NCI-H345 treated with DMSO at 0.1 percent for 48 hours (cell line): ENCODE measurements around the gene CRYGN.

Experiments
- DNase-seq: peaks from one replicate; lab custom pipeline; 2025; ENCODE audit not compliant: unreplicated experiment; lab: John Stamatoyannopoulos, UW

Gene CRYGN

GRCh38 chr7:151427705-151428377 lies 12.1 kb downstream of the CRYGN start:
- DNase-seq, result no peak

GRCh38 chr7:151426904-151427704 lies 12.8 kb downstream of the CRYGN start:
- no peak for DNase-seq

DNA sequence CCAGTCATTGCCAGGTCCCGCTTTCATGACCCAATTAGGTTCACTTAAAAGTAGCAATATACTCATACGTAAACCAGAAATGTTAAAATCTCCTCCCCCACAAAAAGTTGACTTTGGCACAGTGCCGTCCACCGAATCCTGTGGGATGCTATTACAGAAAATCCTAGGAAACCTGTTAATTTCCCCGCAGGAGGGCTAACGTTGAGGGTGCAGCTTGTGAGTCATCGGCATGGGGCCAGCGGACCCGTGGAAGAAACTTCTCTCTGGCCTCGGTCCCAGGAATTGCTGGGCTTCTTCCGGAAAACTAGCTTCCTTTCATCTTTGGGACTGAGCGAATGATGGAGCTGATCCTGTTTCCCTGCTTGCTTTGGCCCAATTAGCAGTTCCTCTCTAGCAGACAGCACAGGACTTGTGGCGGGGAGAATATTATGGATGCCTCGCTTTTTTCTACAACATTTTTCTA lies 13.5 kb downstream of the CRYGN start:
- no peak for DNase-seq

GRCh38 chr7:151425670-151426440 lies 14.1 kb downstream of the CRYGN start:
- DNase-seq, result no peak

GRCh38 chr7:151424799-151425198 lies 15.1 kb downstream of the CRYGN start:
- no peak for DNase-seq

GRCh38 chr7:151423936-151424335 lies 16.0 kb downstream of the CRYGN start:
- no peak for DNase-seq

DNA sequence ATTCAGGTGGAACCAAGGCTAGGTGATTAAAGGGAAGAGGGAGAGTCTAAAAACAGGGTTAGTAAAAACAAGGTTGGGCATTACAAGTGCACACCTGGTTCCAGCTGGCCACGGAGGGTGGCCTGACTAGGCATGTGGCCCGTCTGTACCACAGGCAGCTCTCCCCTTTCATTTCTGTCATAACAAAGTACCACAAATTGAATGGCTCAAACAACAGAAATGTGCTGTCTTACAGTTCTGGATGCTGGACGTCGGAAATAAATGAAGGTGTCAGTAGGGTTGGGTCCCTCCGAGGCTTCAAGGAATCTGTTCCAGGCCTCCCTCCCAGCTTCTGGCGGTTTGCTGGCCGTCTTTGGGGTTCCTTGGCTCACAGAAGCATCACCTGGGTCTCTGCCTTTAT lies 16.7 kb downstream of the CRYGN start:
- DNase-seq, result no peak

DNA sequence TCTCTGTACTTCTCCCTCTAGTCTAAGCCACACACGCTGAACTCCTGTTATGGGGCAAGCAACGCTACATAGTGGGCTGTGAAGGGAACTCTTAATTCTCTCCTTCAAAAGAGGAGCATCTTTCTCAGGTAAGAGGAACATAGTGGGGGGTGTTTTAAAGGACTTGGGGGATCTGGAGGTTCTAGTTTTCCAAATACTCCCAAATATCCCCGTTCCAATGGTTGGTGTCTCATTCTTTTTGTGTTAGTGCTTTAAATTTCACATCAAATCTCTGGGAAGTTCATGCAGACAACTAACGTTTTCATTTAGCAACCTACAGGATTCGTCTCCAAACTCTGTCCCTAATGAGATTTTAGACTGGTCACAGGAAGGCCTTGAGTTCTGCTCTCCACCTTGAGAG lies 17.7 kb downstream of the CRYGN start:
- DNase-seq, result no peak

DNA sequence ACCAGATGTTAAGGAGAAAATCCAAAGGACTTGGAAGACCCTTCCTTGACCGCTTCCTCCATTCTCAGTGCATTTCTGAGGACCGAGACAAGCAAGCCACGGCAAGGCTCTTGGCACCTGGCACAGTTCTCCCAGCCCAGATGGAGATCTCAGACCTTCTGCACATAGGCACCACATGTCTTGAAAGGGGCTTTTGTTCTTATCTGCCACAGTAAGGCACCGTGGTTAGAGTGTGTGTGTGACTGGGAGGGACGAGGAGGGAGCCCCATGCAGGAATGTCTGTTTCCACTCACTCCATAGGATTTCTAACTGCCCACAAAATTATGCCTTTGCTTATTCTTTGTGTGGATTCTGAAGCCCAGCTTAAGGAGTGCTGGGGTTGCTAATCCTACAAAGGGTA lies 19.8 kb downstream of the CRYGN start:
- no peak for DNase-seq

GRCh38 chr7:151416941-151417315 lies 23.0 kb downstream of the CRYGN start:
- DNase-seq, result no peak

DNA sequence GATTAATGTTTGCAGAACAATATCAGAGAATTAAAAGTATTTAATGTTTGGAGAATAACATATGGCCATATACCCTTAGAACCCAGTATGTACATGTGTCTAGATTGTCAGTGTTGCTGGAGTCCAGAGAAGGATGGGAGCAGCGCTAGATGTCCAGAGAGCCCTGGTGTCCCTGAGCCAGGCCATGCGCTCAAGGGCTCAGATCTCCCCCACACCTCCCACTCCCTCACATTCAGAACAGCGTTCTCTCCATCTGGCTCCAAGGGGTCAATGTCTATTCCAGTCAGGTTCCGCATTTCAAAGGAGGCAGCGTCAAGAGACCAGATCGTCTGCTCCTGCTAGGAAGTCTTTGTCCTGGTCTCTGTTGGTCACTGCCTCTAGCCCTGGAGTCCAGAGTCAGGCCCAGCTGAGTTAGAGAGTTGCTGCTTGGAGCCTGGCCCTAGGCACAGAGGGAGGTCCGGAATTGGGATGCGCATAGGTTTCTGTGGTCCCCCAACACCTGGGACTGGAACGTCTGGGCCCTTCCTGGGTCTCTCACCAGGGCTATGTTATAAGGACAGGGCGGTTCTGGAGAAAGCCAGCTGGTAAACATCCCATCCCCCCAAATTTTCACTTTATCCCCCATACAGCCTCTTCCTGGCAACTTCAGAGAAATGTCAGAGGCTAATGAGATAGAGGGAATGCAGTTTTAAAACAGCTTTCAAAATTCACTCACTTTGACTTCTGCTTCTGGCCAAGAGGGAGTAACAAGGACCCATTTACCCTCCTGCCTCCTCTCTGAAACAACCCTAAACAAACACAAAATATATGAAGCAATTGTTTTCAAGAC lies 23.6 kb downstream of the CRYGN start:
- no peak for DNase-seq

DNA sequence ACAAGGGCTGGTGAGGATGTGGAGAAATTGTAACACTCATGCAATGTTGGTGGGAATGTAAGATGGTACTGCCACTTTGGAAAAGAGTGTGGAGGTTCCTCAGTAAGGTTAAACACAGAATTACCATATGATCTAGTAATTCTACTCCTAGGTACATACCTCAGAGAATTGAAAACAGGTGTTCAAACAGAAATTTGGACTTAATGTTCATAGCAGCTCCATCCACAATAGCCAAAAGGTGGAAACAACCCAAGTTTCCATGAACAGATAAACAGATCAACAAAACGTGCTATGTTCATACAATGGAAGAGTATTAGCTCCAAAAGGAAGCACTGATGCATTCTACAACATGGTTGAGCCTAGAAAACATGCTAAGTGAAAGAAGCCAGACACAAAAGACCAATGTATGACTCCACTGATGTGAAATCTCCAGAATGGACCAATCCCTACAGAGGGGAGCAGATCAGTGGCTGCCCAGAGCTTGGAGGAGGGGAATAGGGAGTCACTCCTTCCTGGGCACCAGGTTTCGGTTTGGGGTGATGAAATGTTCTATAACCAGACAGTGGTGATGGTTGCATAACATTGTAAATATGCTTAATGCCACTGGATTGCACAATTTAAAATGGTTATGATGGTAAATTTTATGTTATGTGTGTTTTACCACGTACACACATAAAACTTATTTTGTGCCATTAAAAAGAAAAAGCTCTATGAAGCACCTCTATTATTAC lies 24.4 kb downstream of the CRYGN start:
- DNase-seq, result no peak

DNA sequence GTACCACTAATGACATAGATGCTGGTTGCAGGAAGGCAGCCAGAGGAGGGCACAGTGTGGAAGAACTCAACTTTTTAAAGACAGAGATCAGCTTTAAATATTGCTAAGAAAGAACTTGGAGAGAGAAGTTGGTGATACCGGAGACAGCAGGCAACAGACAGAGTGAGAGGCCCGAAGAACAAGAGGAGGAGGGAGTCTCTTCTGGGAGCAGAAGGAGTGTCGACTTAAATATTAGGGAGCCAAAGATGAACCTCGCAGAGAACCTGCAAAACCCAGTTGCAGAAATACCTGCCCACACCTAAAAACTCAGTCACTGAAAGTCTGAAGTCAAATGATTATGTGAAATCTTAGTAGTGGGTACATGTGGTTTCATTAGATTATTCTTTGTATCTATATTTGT lies 26.7 kb downstream of the CRYGN start:
- DNase-seq, result no peak

GRCh38 chr7:151412318-151412717 lies 27.6 kb downstream of the CRYGN start:
- no peak for DNase-seq

DNA sequence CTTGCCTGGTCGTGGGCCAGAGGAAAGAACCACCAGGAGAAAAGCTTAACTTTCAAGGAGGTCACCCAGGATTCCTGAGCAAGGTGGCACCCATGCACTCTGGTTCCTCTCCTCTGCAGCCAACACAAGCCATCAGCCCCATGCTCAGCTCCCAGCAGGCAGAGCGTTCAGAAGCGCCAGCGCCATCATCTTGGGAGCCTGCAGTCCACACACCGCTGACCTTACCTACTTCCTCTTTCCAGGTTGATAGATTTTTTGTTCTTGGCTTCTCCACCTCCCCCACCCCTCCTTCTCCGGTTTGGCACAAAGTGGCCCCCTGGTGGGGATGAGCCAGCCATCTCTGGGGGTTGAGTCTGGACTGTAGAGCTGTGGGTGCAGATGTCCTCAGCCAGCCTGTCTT lies 28.4 kb downstream of the CRYGN start:
- no peak for DNase-seq

- no peak for DNase-seq
Measured at GRCh38 chr7:151410405-151411390, 29.2 kb downstream of the CRYGN start.

GRCh38 chr7:151409667-151410404 lies 30.1 kb downstream of the CRYGN start, which contains the start of gene WDR86:
WDR86 (minus strand) TSS chr7:151410038; CDS start chr7:151409589, 449 bp downstream.
- DNase-seq, result no peak
